ENCODE measurements around the gene KLF3. TPM values are rescaled to one million over a fixed set of nuclear protein-coding genes. Genes with fewer than 3 reads are reported as not detected.

KLF3 gene
- polyA plus RNA-seq, 1 donor from 2014 or later, result 12.3 TPM

DNA sequence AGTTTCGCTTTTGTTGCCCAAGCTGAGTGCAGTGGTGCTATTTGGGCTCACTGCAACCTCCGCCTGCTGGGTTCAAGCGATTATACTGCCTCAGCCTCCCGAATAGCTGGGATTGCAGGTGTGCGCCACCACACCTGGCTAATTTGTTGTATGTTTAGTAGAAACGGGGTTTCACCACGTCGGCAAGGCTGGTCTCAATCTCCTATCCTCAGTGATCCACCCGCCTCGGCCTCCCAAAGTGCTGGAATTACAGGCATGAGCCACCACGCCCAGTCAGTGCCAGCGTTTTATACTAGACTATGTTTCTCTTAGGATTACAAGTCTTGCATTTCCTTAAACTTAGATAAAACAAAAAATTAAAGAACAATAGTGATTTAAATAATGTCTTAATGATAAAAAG is 13.0 kb downstream of the KLF3 start:
- no peaks in the 10 kb centered on the region for H3F3A ChIP-seq (ENCODE audit: insufficient read depth, low read length, poor library complexity, severe bottlenecking)
- no peak overlapping the region for H3K4me3 ChIP-seq (ENCODE audit: low read length)
- no peaks in the 10 kb centered on the region for H3K27me3 ChIP-seq (ENCODE audit: insufficient read depth, low read depth, low read length)
- peaks cover 25% of the 10 kb centered on the region for H3K79me2 ChIP-seq (replicated peaks; ENCODE audit: insufficient read depth, low read length)
- TF ChIP-seq SMC3 (conservative IDR thresholded peaks at IDR 0.05; ENCODE audit: poor library complexity), result no peak
- no peak for TF ChIP-seq POLR2AphosphoS5 (IDR thresholded peaks at IDR 0.05)
- no peak for TF ChIP-seq EZH2 (IDR thresholded peaks at IDR 0.05; ENCODE audit: borderline replicate concordance, insufficient read depth, low read length, poor library complexity, severe bottlenecking)
- no peak for TF ChIP-seq TAF1 (IDR thresholded peaks at IDR 0.05; ENCODE audit: low read depth)
- TF ChIP-seq MXI1 (conservative IDR thresholded peaks at IDR 0.05; ENCODE audit: poor library complexity, severe bottlenecking), result no peak
- no peak for TF ChIP-seq EP300 (conservative IDR thresholded peaks at IDR 0.05; ENCODE audit: poor library complexity, severe bottlenecking)
- no peak for TF ChIP-seq RAD21 (conservative IDR thresholded peaks at IDR 0.05)
- TF ChIP-seq, protein P1, sequence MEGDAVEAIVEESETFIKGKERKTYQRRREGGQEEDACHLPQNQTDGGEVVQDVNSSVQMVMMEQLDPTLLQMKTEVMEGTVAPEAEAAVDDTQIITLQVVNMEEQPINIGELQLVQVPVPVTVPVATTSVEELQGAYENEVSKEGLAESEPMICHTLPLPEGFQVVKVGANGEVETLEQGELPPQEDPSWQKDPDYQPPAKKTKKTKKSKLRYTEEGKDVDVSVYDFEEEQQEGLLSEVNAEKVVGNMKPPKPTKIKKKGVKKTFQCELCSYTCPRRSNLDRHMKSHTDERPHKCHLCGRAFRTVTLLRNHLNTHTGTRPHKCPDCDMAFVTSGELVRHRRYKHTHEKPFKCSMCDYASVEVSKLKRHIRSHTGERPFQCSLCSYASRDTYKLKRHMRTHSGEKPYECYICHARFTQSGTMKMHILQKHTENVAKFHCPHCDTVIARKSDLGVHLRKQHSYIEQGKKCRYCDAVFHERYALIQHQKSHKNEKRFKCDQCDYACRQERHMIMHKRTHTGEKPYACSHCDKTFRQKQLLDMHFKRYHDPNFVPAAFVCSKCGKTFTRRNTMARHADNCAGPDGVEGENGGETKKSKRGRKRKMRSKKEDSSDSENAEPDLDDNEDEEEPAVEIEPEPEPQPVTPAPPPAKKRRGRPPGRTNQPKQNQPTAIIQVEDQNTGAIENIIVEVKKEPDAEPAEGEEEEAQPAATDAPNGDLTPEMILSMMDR (IDR thresholded peaks at IDR 0.05; ENCODE audit: poor library complexity, severe bottlenecking), result no peak
- TF ChIP-seq, protein P2, sequence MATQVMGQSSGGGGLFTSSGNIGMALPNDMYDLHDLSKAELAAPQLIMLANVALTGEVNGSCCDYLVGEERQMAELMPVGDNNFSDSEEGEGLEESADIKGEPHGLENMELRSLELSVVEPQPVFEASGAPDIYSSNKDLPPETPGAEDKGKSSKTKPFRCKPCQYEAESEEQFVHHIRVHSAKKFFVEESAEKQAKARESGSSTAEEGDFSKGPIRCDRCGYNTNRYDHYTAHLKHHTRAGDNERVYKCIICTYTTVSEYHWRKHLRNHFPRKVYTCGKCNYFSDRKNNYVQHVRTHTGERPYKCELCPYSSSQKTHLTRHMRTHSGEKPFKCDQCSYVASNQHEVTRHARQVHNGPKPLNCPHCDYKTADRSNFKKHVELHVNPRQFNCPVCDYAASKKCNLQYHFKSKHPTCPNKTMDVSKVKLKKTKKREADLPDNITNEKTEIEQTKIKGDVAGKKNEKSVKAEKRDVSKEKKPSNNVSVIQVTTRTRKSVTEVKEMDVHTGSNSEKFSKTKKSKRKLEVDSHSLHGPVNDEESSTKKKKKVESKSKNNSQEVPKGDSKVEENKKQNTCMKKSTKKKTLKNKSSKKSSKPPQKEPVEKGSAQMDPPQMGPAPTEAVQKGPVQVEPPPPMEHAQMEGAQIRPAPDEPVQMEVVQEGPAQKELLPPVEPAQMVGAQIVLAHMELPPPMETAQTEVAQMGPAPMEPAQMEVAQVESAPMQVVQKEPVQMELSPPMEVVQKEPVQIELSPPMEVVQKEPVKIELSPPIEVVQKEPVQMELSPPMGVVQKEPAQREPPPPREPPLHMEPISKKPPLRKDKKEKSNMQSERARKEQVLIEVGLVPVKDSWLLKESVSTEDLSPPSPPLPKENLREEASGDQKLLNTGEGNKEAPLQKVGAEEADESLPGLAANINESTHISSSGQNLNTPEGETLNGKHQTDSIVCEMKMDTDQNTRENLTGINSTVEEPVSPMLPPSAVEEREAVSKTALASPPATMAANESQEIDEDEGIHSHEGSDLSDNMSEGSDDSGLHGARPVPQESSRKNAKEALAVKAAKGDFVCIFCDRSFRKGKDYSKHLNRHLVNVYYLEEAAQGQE (IDR thresholded peaks at IDR 0.05; ENCODE audit: borderline replicate concordance), result no peak
- H3K27ac ChIP-seq (ENCODE audit: low read length), result no peak overlapping the region
- no peak overlapping the region for H3K9ac ChIP-seq (ENCODE audit: low read length)
- H3K9me3 ChIP-seq (ENCODE audit: low read length), result no peaks in the 10 kb centered on the region
- H4K20me1 ChIP-seq (ENCODE audit: insufficient read depth), result no peaks in the 10 kb centered on the region
- H3K9me2 ChIP-seq (ENCODE audit: insufficient read depth, low read length), result no peaks in the 10 kb centered on the region
- no peak overlapping the region for H3K4me2 ChIP-seq (ENCODE audit: low read length)
- H2AFZ ChIP-seq (ENCODE audit: low read depth, low read length), result no peak overlapping the region
- H3K36me3 ChIP-seq (ENCODE audit: insufficient read depth, low read length), result no peaks in the 10 kb centered on the region

GRCh38 chr4:38677441-38677840 is 13.4 kb downstream of the KLF3 start:
- Histone ChIP-seq H2AFZ (ENCODE audit: low read depth, low read length) (no peak overlapping the region), H3F3A (ENCODE audit: insufficient read depth, low read length, poor library complexity, severe bottlenecking) (no peaks in the 10 kb centered on the region), H3K27me3 (ENCODE audit: insufficient read depth, low read depth, low read length) (no peaks in the 10 kb centered on the region), H3K4me2 (ENCODE audit: low read length) (no peak overlapping the region), H3K9ac (ENCODE audit: low read length) (no peak overlapping the region), H4K20me1 (ENCODE audit: insufficient read depth) (no peaks in the 10 kb centered on the region), H3K27ac (ENCODE audit: low read length) (no peak overlapping the region), H3K9me3 (ENCODE audit: low read length) (no peaks in the 10 kb centered on the region), H3K4me3 (ENCODE audit: low read length) (no peak overlapping the region), H3K36me3 (ENCODE audit: insufficient read depth, low read length) (no peaks in the 10 kb centered on the region), H3K9me2 (ENCODE audit: insufficient read depth, low read length) (no peaks in the 10 kb centered on the region), H3K79me2 (replicated peaks; ENCODE audit: insufficient read depth, low read length) (peaks cover 23% of the 10 kb centered on the region)
- TF ChIP-seq RAD21 (conservative IDR thresholded peaks at IDR 0.05), result no peak
- TF ChIP-seq EZH2 (IDR thresholded peaks at IDR 0.05; ENCODE audit: borderline replicate concordance, insufficient read depth, low read length, poor library complexity, severe bottlenecking), result no peak
- no peak for TF ChIP-seq MXI1 (conservative IDR thresholded peaks at IDR 0.05; ENCODE audit: poor library complexity, severe bottlenecking)
- no peak for TF ChIP-seq SMC3 (conservative IDR thresholded peaks at IDR 0.05; ENCODE audit: poor library complexity)
- TF ChIP-seq, protein P1 (IDR thresholded peaks at IDR 0.05; ENCODE audit: poor library complexity, severe bottlenecking), result no peak
- TF ChIP-seq POLR2AphosphoS5 (IDR thresholded peaks at IDR 0.05), result no peak
- TF ChIP-seq, protein P2 (IDR thresholded peaks at IDR 0.05; ENCODE audit: borderline replicate concordance), result no peak
- TF ChIP-seq EP300 (conservative IDR thresholded peaks at IDR 0.05; ENCODE audit: poor library complexity, severe bottlenecking), result no peak
- TF ChIP-seq TAF1 (IDR thresholded peaks at IDR 0.05; ENCODE audit: low read depth), result no peak

All from neural cell (in vitro differentiated cells).